Umbilical cord (tissue), 2 donors: ENCODE data around the gene MYBL2. TPM values are rescaled to one million over a fixed set of nuclear protein-coding genes. Genes with fewer than 3 reads are reported as not detected.

ENCODE experiments used
- DNase-seq: peaks from one replicate; pipeline ENCODE4 v3.0.0-alpha.2; 2015; ENCODE audit warnings: low spot score
- total RNA-seq: library from RNA; depleted of rRNA; stranded (reverse); fragments of >200 nt; gene quantifications from one replicate; pipeline ENCODE4 v1.2.3, GENCODE V29; 2014; ENCODE audit warnings: low replicate concordance; ENCODE audit not compliant: insufficient read depth

Gene MYBL2
- total RNA-seq, 1 donor from 2014 or later = 0.24 TPM

DNA sequence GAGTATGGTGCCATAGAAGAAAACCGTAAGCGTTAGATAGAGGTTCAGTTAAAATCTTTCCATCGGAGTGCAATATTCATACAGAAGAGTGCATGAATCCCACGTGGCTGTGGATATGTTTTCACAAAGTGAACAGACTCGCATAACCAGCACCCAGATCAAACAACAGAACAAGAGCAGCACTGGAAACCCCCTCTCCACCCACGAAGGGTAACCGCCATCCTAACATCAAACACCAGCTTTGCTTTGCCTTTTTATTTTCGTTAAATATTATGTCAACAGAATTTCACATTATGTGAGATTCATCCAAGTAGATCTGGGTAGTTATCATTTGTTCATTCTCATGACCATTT is 55.2 kb downstream of the MYBL2 start:
- no peak for DNase-seq

DNA sequence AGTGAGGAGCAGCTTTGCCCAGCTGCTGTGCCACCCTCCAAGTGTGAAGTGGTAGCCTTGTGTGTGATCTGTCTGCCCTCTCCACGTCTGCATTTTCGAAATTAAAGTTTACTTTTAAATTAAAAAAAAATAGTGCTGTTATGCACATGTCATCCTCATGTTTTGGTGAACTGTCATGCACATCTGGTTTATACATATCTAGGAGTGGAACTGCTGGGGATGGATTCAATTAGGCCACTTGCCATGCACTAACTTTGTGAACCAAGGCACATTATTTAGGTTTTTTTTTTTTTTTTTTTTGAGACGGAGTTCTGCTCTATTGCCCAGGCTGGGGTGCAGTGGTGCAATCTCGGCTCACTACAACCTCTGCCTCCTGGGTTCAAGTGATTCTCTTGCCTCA is 56.3 kb downstream of the MYBL2 start:
- DNase-seq = no peak

DNA sequence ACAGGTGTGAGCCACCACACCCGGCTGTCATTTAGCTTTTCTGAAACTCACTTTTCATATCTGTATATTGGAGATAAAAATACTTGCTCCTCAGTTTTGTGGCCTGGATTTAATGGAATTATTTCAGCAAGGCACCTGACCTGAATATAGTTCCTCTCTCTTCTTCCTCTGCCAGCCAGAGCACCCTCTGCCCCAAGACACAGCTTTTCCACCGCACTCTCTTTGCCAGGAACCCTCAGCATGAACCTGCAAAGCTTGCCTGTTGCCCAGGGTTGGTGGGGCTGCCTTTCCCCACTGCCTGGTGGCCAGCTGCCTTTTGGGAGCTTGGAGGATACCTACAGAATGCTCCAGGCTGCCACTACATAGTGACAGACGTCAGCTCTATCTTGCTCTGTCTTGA is 56.8 kb downstream of the MYBL2 start:
- DNase-seq = no peak

DNA sequence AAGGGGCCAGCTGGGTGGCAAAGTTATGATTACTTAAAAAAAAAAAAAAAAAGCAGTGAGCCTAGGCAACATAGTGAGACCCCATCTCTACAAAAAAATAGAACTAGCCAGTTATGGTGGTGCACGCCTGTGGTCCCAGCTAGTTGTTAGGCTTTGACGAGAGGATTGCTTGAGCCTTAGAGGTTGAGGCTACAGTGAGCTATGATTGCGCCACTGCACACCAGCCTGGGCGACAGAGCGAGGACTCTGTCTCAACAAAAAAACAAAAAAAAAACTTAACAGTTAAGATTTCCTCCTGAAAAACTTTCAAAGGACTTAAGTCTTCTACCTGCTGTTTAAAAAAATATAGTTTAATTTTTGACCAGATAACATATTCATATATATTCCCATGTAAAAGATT is 57.5 kb downstream of the MYBL2 start:
- DNase-seq = no peak

DNA sequence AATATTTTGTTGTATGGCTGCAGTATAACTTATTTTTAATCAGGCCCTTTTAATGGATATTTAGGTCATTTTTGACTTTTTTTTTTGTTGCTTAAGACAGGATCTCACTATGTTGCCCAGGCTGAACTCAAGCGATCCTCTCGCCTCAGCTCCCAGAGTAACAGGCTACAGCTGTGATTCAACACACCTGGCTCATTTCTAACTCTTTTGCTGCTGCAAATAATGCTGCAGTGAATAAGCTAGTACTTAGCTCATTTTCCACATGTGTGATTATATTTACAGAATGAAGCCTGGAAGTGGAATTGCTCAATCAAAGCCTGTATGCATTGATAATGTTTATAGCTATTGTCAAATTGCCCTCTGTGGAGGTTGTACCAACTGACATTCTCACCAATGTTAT is 58.8 kb downstream of the MYBL2 start:
- DNase-seq = no peak

DNA sequence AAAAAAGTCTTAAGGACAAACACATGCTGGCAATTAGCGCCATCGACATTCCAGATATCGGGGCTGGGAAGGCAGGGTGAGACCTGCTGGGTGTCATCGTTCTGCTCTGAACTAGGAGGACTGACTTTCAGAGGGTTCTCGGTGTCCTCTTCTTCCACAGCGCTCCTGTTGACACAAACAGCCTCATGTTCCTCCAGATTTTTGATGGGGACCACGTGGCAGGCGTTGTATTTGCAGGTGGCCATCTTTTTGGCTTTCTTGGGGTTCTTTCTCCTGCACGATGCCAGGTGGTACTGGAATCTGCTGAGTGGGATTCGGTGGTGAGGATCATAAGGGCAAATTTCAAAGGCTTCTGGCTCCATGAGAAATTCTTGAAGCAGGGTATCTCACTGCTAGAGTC is 59.4 kb downstream of the MYBL2 start:
- DNase-seq = no peak

DNA sequence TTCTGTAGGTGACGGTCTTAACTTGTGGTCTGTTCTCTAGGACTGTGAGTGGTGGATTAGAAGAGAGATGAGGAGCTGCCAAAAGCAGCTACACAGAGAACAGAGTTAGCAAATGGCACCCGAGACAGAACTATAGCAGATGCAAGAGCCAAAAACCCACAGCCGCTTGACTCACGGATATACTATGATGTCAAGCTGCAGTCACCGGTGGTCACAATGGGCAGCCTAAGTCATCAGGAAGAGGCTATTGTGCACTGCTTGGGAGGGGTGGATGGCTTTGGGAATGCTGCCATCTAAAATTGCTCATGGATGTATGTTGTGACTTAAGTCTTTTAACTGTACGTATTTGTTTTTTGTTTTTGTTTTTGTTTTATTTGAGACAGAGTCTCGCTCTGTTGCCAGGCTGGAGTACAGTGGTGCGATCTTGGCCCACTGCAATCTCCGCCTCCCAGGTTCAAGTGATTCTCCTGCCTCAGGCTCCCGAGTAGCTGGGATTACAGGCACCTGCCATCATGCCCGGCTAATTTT is 60.0 kb downstream of the MYBL2 start, which contains the start of gene GTSF1L:
Gene GTSF1L, minus strand, starts transcription at position 192 of the 528 bp plus-strand sequence. CDS start 308 bp downstream, outside the sequence.
- peak; percentile 2 for DNase-seq

DNA sequence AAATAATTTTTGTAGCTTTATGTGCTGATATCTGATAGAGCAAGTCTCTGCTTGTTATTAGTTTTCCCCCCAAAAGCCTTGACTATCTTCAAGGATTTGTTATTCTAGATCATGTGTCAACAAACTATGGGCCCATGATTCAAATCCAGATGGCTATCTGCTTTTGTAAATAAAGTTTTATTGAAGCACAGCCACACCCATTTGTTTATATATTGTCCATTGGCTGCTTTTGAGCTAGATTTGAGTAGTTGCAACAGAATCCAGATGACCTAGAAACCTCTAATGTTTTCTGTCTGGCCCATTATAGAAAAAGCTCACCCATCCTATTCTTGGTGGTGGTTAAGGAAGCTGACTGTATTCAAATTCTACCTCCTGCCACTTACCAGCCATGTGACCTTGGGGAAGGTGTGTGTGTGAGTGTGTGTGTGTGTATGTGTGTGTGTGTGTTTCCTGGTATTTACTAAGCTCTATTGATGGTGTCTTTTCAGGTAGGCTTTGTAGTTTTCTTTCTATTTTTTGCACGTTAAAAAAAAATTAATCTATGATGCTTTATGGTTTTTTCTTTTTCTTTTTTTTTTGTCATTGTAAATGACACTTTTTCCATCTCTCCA is 61.2 kb downstream of the MYBL2 start:
- DNase-seq = no peak

DNA sequence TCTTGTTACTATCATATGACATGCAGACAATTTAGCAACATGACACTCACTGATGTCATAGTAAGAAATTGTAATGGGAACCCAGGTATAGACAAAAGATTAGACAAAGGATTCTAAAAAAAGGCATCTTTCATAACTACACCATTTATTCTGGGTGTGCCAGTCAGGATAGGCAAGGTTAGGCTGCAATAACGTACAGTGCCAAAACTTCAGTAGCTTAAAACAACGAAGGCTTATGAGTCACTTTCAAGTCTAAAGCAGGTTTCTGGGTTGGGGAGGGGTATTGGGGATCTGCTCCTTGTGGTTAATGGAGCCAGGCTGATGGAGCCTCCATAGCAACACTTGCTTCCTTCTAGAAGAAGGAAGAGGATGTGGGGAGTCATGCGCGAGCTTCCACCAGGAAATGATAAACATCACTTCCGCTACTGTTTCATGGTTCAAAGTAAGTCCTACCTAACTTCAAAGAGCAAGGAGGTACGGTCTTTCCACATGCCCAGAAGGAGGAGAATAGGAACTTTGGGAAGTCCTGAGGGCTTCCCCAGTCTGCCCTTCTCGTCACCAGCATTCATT is 61.9 kb downstream of the MYBL2 start:
- DNase-seq = no peak

DNA sequence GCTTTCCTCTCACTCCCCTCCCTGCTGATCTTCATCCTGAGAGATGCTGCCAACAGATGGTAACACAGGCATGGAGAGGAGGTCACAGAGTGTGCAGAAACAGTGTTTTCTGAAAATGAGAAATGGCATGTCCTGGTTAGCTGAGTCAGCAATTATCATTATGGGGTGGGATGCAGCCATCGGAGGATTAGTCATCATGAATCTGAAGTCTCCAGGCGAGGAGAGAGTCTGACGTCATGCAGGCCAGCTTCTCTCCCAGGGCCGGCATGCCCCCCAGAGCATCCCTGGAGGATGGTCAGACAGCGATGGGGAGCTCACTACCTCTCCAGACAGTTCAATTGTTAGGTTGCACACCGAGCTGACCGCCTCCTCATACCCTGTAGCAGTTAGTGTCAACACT is 64.6 kb downstream of the MYBL2 start:
- DNase-seq = no peak

DNA sequence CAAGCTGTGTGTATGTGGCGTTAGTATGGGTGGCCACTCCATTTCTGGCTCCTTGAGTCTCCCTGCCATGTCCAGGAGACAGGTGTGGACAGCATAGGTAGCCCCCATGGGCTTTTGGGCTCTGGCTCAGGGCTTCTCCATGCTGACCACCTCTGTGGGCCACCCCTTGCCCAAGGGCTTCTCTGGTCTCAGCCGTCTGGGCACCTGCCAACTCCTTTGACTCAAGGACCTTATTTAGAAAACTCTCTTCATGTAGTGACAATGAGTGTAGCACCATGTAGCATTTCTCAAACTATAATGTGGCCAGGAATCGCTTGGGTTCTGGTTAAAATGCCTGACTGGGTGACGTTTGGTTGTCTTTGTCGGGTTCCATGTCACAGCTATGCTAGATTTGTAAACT is 65.0 kb downstream of the MYBL2 start:
- no peak for DNase-seq

DNA sequence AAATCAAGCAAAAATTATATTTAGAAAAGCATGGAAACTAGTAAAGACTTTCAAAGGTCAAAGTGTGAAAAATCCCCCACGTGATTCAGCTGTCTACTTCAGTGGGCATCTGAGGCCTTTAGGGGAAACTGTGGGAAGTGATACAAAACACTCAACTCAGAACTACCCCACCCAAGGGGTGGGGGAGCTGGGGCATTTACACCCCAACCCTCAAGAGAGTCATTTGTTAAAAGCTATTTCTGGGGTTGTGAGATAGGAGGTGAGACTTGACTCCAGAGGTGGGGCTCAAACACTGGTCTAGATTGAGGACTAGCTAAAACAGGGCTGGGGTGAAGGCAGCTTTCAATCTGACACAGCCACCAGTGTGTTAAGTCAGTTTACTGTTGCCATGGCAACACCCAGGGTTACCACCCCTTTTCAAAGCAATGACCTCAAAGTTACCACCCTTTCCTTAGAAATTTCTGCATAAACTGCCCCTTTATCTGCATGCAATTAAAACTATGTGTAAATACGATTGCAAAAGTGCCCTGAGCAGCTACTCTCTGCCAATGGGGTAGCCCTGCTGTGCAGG is 69.8 kb downstream of the MYBL2 start:
- no peak for DNase-seq

DNA sequence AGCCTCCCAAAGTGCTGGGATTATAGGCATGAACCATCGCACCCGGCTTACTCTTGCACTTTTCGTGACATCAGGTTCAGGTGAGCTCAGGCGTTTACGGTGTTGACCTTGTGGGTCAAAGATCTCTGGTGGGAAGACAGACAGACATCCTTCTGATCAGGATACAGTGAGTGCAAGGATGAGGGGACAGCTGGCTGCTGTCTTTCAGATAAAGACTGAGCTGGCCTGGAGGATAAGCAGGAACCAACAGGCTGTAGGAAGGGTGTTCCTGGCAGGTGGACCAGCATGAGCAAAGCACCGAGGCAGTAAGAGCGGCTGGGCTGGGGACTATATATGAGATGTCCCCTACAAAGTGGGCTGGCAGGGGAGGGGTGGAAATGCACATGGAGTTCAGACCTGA is 71.0 kb downstream of the MYBL2 start:
- no peak for DNase-seq

DNA sequence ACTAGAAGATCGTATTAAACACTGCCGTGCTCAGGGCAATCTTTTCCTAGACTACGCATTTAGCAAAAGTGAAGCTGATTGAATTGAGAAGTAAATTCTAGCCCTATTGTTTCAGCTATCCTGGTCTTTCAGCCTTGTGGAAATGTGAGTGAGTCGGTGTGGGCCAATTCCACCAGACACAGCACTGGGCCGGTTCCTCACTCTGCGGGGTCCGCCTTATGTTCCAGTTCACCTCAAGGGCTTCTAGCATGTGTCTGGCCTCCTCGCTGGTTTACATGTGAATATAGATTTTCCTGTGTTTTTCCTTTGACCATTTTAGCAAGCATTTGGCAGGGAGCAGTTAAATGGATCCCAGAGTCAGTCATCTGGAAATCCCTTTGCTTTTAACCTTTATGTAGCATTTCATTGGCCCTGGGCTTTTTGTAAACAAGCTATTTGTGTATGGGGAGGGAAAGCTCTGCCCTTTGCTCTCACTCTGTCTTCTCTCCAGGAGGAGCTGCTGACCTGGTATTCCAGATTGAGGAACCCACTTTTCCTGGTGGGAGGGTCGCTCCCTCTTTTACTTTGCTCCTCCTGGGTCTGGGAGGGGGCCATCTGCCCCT is 72.3 kb downstream of the MYBL2 start:
- no peak for DNase-seq

DNA sequence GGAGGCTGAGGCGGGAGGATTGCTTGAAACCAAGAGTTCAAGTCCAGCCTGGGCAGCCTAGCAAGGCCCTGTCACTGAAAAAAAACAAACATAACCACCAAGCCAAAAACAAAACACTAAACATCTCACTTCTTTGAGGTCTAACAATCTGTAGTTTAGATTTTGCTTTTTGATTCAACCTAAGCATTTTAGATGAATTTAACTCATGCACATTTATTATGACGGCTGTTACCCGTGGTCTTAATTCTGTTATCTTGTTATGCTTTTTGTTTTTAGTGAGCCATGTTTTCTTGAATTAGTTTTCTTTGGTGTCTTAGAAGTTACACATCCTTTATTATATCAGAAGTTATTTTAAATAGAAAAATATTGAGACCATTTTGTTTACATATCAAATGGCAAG is 73.7 kb downstream of the MYBL2 start:
- DNase-seq = no peak

DNA sequence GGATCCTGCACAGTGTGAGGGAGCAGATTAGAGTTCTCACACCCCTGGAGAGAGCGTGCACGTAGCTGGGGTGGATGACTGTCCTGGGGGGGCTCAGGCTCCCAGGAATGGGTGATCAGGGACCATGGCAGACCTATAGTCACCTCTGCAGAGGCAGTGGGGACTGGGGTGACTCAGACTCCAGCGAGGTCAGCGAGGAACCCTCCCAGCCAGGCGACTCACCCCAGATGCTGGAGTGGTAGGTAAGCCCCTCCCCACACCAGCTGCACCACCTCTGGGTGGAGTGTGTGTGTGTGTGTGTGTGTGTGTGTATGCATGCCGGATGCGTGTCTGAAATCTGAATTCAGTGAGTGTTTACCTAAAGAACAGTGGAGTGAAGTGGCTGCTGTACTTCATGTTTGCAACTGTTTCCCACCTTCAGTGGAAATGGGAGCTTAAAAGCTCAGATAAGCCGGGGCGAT is 77.3 kb downstream of the MYBL2 start:
- no peak for DNase-seq

DNA sequence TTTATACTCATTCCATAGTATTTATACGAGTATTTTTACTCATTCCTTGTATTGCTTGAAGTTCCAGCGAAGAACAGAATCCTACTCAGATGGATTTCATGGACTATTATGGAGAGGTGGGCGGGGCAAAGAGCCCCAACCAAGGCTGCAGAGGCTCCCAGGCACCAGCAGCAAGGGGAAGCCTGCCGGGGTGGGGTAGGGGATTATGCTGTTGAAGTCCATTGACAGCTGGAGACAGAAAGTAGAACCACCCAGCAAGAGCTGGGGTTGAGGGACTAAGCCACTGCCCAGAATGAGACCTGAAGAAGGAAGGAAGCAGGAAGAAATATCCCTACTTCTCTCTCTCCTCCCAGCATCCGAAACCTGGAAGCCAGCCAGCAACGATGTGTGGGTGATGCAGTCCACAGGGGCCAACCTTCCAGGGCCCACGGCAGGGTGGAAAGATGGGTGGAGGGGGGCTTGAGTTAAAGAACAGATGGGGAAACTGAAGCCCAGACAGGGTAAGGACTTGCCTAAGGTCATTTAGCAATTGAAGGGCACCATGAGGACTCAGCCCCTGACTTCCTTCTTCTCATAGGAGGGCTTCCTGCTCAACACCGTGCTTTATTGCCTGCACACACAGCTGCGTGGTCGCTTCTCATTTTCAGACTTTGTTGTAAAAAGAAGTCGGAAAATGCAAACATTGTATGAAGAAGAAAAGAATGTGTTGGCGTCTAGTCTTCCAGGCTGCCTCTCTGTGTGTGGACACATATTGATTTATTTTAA is 78.2 kb downstream of the MYBL2 start:
- no peak for DNase-seq

DNA sequence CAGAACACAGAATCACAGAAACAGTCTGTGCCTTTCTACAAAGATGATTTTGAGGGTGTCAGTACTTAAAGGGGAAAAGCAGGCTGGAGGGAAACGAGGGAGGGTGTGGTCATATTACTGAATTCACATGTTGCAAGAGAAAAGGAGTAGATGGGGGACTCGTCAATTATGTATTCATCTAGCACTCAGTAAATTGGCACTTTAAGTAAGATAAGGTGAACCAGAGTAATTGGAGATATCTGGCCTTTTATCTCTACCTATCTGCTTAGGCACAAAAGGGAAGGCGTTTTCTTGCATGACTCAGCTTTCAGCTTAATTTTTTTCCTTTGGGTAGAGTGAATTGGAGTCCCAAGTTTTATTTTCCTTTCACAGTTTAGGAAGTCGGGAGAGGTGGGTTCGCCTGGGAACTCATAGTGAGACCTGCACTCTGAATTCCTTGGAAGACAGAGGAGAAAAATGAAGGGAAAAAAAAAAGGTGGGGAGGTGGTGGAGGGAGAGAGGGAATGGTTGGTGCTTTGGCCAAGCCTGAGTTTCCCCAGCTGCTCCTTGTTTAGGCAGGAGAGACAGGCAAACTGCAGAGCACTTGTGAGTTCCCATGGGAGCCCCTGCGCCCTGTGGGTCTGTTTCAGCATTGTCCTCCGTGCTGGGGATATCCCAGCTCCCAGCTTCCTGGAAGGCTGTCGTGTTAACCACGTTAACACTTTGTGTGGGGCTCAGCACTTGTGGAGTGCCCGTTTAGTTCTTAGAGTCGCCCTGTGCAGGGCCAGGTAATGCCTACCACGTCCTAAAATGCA is 79.6 kb downstream of the MYBL2 start:
- DNase-seq = no peak

DNA sequence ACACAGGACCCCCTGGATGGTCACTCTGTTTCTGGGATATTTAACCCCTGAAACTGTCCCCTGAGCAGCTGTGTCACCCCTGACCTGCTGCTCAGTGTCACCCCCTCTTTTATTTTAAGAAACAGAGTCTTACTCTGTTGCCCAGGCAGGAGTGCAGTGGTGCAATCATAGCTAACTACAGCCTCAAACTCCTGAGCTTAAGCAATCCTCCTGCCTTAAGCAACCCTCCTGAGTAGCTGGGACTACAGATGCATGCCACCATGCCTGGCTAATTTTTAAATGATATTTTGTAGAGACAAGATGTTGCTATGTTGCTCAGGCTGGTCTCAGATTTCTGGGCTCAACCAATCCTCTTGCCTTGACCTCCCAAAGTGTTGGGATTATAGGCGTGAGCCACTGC is 81.4 kb downstream of the MYBL2 start:
- no peak for DNase-seq

DNA sequence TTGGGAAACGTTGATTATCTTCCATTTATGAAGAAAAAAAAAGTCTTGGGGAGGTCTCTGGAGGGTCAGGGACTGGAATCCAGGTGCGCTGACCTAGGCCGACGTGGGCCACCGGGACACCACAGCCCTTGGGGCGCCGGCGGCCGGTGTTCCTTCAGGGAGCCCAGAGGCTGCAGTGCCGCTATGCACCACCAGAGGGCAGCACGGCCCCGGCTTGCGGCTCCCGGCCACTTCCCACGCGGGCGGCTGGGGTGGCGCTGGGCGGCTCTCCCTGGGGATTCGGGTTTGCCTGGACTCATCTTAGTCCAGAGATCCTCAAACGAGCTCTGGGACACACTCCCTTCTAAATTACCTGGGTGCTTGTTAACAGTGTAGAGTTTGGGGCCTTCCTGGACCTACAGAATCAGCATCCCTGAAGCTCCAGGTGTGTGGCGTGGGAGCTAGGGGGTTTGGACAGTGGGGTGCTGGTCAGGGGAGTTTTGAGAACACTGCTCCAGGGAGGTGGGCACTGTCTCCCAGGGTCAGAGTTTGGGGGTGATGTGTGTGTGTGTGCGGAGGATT is 82.9 kb downstream of the MYBL2 start:
- DNase-seq = peak; percentile 35

DNA sequence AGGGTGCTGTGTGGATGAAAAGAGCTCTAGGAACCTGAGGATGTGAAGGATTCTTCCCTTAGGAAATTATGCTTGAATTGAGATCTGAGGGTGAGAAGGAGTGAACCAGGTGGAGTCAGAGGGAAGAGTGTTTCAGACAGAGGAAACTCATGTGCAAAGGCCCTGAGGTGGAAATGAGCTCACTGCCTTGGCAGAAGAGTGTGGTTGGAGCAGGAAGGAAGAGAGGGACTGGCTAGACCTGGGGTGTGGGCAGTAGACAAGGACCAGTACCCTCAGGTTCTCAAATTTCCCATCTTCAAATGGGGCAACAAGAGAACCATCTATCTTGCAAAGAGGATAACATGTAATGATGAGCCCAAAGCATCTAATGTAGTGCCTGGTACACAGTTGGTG is 83.9 kb downstream of the MYBL2 start:
- DNase-seq = no peak
